HUES6 (cell line): ENCODE measurements around the gene OR2D3.
"Not testable (repeated sequence)": the region's sequence is repeated elsewhere in the genome, so short reads cannot be mapped to it uniquely, and the experiment has no call there.

ENCODE experiments used
- H3K27ac ChIP-seq: 2 replicates; pipeline ENCODE4 v1.7.0; 2013; ENCODE audit warnings: low read depth, mild to moderate bottlenecking, low read length, inconsistent platforms
- H3K27me3 ChIP-seq: 2 replicates; pipeline ENCODE4 v1.6.1; 2013; ENCODE audit warnings: low read length; ENCODE audit not compliant: control insufficient read depth, insufficient read depth
- H3K36me3 ChIP-seq: 2 replicates; pipeline ENCODE4 v1.6.1; 2013; ENCODE audit warnings: low read length; ENCODE audit not compliant: control insufficient read depth, insufficient read depth
- H3K4me1 ChIP-seq: 2 replicates; pipeline ENCODE4 v1.6.1; 2013; ENCODE audit warnings: low read length; ENCODE audit not compliant: control insufficient read depth, insufficient read depth
- H3K4me3 ChIP-seq: 2 replicates; pipeline ENCODE4 v1.5.1; 2013; ENCODE audit warnings: low read depth, low read length
- H3K9ac ChIP-seq: one replicate; pipeline ENCODE4 v1.6.1; 2013; ENCODE audit warnings: mild to moderate bottlenecking, low read length
- H3K9me3 ChIP-seq: 2 replicates; pipeline ENCODE4 v1.6.1; 2013; ENCODE audit warnings: low read depth, low read length; ENCODE audit not compliant: control insufficient read depth, insufficient read depth

The OR2D3 gene

GRCh38 chr11:6920702-6921101 is at the start of gene OR2D3:
OR2D3 (plus strand) TSS chr11:6921002; CDS start chr11:6921002, 0 bp downstream.
- no peak within 1 kb of the TSS for H3K4me3 ChIP-seq
- no peaks in the 10 kb centered on the region for H3K4me1 ChIP-seq
- H3K27me3 ChIP-seq: no peaks in the 10 kb centered on the region
- H3K9ac ChIP-seq: no peak within 1 kb of the TSS
- peaks cover 4% of the 10 kb centered on the region; the same call in 1 of the 2 replicates for H3K9me3 ChIP-seq
- no peaks in the 10 kb centered on the region for H3K36me3 ChIP-seq
- H3K27ac ChIP-seq: no peak within 1 kb of the TSS

GRCh38 chr11:6871278-6871677 is 49.5 kb upstream of the OR2D3 start:
- Histone ChIP-seq H3K9ac (no peak overlapping the region), H3K27me3 (no peaks in the 10 kb centered on the region), H3K4me3 (no peak overlapping the region), H3K4me1 (no peaks in the 10 kb centered on the region), H3K9me3 (no peaks in the 10 kb centered on the region), H3K36me3 (no peaks in the 10 kb centered on the region), H3K27ac (no peak overlapping the region)

- Histone ChIP-seq H3K9me3 (no peaks in the 10 kb centered on the region), H3K36me3 (no peaks in the 10 kb centered on the region), H3K9ac (no peak overlapping the region), H3K4me1 (no peaks in the 10 kb centered on the region), H3K27ac (no peak overlapping the region), H3K4me3 (no peak overlapping the region), H3K27me3 (no peaks in the 10 kb centered on the region)
Measured at GRCh38 chr11:6875761-6876160, 45.0 kb upstream of the OR2D3 start.

- Histone ChIP-seq H3K27ac (no peak within 1 kb of the TSS), H3K36me3 (no peaks in the 10 kb centered on the region), H3K27me3 (no peaks in the 10 kb centered on the region), H3K4me1 (no peaks in the 10 kb centered on the region), H3K9ac (no peak within 1 kb of the TSS), H3K9me3 (no peaks in the 10 kb centered on the region), H3K4me3 (no peak within 1 kb of the TSS)
Measured at GRCh38 chr11:6876325-6876724, 44.5 kb upstream of the OR2D3 start, which contains the start of gene OR10A4. OR10A4 (plus strand) TSS chr11:6876625; CDS start chr11:6876648, 23 bp downstream.

- no peaks in the 10 kb centered on the region for H3K4me1 ChIP-seq
- no peak overlapping the region for H3K4me3 ChIP-seq
- H3K9ac ChIP-seq: no peak overlapping the region
- no peaks in the 10 kb centered on the region for H3K9me3 ChIP-seq
- H3K36me3 ChIP-seq: no peaks in the 10 kb centered on the region
- no peaks in the 10 kb centered on the region for H3K27me3 ChIP-seq
- H3K27ac ChIP-seq: no peak overlapping the region
Measured at GRCh38 chr11:6876914-6877313, 43.9 kb upstream of the OR2D3 start.

- Histone ChIP-seq H3K27me3 (no peaks in the 10 kb centered on the region), H3K9ac (no peak overlapping the region), H3K9me3 (no peaks in the 10 kb centered on the region), H3K36me3 (no peaks in the 10 kb centered on the region), H3K4me1 (no peaks in the 10 kb centered on the region), H3K4me3 (no peak overlapping the region), H3K27ac (no peak overlapping the region)
Measured at GRCh38 chr11:6882751-6883150, 38.1 kb upstream of the OR2D3 start.

GRCh38 chr11:6887711-6888110 is 33.1 kb upstream of the OR2D3 start:
- H3K36me3 ChIP-seq, H3K4me1 ChIP-seq, H3K4me3 ChIP-seq, H3K27me3 ChIP-seq, H3K9me3 ChIP-seq, H3K9ac ChIP-seq, H3K27ac ChIP-seq: not testable (repeated sequence)

GRCh38 chr11:6888830-6889229 is 32.0 kb upstream of the OR2D3 start:
- H3K9me3 ChIP-seq: no peaks in the 10 kb centered on the region
- H3K9ac ChIP-seq: no peak overlapping the region
- no peaks in the 10 kb centered on the region for H3K4me1 ChIP-seq
- H3K27me3 ChIP-seq: no peaks in the 10 kb centered on the region
- H3K27ac ChIP-seq: no peak overlapping the region
- H3K36me3 ChIP-seq: no peaks in the 10 kb centered on the region
- no peak overlapping the region for H3K4me3 ChIP-seq

- Histone ChIP-seq H3K27ac (no peak overlapping the region), H3K9ac (no peak overlapping the region), H3K27me3 (no peaks in the 10 kb centered on the region), H3K4me3 (no peak overlapping the region), H3K36me3 (no peaks in the 10 kb centered on the region), H3K4me1 (no peaks in the 10 kb centered on the region), H3K9me3 (no peaks in the 10 kb centered on the region)
Measured at GRCh38 chr11:6889835-6890234, 31.0 kb upstream of the OR2D3 start.

- H3K27ac ChIP-seq: no peak within 1 kb of the TSS
- no peaks in the 10 kb centered on the region for H3K9me3 ChIP-seq
- no peaks in the 10 kb centered on the region for H3K36me3 ChIP-seq
- H3K4me3 ChIP-seq: no peak within 1 kb of the TSS
- H3K27me3 ChIP-seq: no peaks in the 10 kb centered on the region
- no peaks in the 10 kb centered on the region for H3K4me1 ChIP-seq
- H3K9ac ChIP-seq: no peak within 1 kb of the TSS
Measured at GRCh38 chr11:6892400-6892799, 28.4 kb upstream of the OR2D3 start, which contains the start of gene OR2D2. OR2D2 (minus strand) TSS chr11:6892500; CDS start chr11:6892500, 0 bp downstream.

GRCh38 chr11:6894097-6894496 is 26.7 kb upstream of the OR2D3 start:
- H3K27me3 ChIP-seq: no peaks in the 10 kb centered on the region
- no peak overlapping the region for H3K9ac ChIP-seq
- no peaks in the 10 kb centered on the region for H3K9me3 ChIP-seq
- H3K4me1 ChIP-seq: no peaks in the 10 kb centered on the region
- no peaks in the 10 kb centered on the region for H3K36me3 ChIP-seq
- H3K27ac ChIP-seq: no peak overlapping the region
- no peak overlapping the region for H3K4me3 ChIP-seq

- Histone ChIP-seq H3K27me3 (no peaks in the 10 kb centered on the region), H3K36me3 (no peaks in the 10 kb centered on the region)
Measured at GRCh38 chr11:6895010-6895409, 25.8 kb upstream of the OR2D3 start.

More at GRCh38 chr11:6895010-6895409, 25.8 kb upstream of the OR2D3 start:
- Histone ChIP-seq H3K4me1 (no peaks in the 10 kb centered on the region), H3K4me3 (no peak overlapping the region), H3K27ac (no peak overlapping the region), H3K9ac (no peak overlapping the region), H3K9me3 (no peaks in the 10 kb centered on the region)
